ENCODE results near the gene ZBTB17.

DNA sequence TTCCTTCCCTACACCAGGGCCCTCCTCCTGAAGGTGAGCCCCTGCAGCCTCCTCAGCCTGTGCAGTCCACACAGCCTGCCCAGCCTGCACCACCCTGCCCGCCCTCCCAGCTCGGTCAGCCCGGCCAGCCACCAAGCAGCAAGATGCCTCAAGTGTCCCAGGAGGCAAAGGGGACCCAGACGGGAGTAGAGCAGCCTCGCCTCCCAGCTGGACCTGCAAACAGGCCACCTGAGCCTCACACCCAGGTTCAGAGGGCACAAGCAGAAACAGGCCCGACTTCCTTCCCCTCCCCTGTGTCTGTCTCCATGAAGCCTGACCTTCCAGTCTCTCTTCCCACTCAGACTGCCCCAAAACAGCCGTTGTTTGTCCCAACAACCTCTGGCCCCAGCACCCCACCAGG, 38.8 kb downstream of the ZBTB17 start:
- TF ChIP-seq, protein P1, sequence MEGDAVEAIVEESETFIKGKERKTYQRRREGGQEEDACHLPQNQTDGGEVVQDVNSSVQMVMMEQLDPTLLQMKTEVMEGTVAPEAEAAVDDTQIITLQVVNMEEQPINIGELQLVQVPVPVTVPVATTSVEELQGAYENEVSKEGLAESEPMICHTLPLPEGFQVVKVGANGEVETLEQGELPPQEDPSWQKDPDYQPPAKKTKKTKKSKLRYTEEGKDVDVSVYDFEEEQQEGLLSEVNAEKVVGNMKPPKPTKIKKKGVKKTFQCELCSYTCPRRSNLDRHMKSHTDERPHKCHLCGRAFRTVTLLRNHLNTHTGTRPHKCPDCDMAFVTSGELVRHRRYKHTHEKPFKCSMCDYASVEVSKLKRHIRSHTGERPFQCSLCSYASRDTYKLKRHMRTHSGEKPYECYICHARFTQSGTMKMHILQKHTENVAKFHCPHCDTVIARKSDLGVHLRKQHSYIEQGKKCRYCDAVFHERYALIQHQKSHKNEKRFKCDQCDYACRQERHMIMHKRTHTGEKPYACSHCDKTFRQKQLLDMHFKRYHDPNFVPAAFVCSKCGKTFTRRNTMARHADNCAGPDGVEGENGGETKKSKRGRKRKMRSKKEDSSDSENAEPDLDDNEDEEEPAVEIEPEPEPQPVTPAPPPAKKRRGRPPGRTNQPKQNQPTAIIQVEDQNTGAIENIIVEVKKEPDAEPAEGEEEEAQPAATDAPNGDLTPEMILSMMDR (IDR thresholded peaks at IDR 0.05), result no peak
- TF ChIP-seq, protein P2, sequence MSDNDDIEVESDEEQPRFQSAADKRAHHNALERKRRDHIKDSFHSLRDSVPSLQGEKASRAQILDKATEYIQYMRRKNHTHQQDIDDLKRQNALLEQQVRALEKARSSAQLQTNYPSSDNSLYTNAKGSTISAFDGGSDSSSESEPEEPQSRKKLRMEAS (CRISPR knock-in tag; IDR thresholded peaks at IDR 0.05), result no peak
- TF ChIP-seq JUN (CRISPR knock-in tag; IDR thresholded peaks at IDR 0.05), result no peak
- no peak for TF ChIP-seq ZBTB21 (CRISPR knock-in tag; IDR thresholded peaks at IDR 0.05; ENCODE audit: borderline replicate concordance)
- TF ChIP-seq FOXJ3 (CRISPR knock-in tag; IDR thresholded peaks at IDR 0.05; ENCODE audit: borderline replicate concordance), result no peak
- TF ChIP-seq, protein P3, sequence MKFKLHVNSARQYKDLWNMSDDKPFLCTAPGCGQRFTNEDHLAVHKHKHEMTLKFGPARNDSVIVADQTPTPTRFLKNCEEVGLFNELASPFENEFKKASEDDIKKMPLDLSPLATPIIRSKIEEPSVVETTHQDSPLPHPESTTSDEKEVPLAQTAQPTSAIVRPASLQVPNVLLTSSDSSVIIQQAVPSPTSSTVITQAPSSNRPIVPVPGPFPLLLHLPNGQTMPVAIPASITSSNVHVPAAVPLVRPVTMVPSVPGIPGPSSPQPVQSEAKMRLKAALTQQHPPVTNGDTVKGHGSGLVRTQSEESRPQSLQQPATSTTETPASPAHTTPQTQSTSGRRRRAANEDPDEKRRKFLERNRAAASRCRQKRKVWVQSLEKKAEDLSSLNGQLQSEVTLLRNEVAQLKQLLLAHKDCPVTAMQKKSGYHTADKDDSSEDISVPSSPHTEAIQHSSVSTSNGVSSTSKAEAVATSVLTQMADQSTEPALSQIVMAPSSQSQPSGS (CRISPR knock-in tag; IDR thresholded peaks at IDR 0.05; ENCODE audit: borderline replicate concordance, low read depth), result no peak
- no peak for TF ChIP-seq FOXP1 (CRISPR knock-in tag; IDR thresholded peaks at IDR 0.05; ENCODE audit: borderline replicate concordance)
- no peak for TF ChIP-seq TEAD4 (CRISPR knock-in tag; IDR thresholded peaks at IDR 0.05)
- TF ChIP-seq, protein P4, sequence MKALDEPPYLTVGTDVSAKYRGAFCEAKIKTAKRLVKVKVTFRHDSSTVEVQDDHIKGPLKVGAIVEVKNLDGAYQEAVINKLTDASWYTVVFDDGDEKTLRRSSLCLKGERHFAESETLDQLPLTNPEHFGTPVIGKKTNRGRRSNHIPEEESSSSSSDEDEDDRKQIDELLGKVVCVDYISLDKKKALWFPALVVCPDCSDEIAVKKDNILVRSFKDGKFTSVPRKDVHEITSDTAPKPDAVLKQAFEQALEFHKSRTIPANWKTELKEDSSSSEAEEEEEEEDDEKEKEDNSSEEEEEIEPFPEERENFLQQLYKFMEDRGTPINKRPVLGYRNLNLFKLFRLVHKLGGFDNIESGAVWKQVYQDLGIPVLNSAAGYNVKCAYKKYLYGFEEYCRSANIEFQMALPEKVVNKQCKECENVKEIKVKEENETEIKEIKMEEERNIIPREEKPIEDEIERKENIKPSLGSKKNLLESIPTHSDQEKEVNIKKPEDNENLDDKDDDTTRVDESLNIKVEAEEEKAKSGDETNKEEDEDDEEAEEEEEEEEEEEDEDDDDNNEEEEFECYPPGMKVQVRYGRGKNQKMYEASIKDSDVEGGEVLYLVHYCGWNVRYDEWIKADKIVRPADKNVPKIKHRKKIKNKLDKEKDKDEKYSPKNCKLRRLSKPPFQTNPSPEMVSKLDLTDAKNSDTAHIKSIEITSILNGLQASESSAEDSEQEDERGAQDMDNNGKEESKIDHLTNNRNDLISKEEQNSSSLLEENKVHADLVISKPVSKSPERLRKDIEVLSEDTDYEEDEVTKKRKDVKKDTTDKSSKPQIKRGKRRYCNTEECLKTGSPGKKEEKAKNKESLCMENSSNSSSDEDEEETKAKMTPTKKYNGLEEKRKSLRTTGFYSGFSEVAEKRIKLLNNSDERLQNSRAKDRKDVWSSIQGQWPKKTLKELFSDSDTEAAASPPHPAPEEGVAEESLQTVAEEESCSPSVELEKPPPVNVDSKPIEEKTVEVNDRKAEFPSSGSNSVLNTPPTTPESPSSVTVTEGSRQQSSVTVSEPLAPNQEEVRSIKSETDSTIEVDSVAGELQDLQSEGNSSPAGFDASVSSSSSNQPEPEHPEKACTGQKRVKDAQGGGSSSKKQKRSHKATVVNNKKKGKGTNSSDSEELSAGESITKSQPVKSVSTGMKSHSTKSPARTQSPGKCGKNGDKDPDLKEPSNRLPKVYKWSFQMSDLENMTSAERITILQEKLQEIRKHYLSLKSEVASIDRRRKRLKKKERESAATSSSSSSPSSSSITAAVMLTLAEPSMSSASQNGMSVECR (CRISPR knock-in tag; IDR thresholded peaks at IDR 0.05; ENCODE audit: borderline replicate concordance), result no peak
- TF ChIP-seq MXD4 (CRISPR knock-in tag; IDR thresholded peaks at IDR 0.05; ENCODE audit: borderline replicate concordance), result no peak
- TF ChIP-seq, protein P5, sequence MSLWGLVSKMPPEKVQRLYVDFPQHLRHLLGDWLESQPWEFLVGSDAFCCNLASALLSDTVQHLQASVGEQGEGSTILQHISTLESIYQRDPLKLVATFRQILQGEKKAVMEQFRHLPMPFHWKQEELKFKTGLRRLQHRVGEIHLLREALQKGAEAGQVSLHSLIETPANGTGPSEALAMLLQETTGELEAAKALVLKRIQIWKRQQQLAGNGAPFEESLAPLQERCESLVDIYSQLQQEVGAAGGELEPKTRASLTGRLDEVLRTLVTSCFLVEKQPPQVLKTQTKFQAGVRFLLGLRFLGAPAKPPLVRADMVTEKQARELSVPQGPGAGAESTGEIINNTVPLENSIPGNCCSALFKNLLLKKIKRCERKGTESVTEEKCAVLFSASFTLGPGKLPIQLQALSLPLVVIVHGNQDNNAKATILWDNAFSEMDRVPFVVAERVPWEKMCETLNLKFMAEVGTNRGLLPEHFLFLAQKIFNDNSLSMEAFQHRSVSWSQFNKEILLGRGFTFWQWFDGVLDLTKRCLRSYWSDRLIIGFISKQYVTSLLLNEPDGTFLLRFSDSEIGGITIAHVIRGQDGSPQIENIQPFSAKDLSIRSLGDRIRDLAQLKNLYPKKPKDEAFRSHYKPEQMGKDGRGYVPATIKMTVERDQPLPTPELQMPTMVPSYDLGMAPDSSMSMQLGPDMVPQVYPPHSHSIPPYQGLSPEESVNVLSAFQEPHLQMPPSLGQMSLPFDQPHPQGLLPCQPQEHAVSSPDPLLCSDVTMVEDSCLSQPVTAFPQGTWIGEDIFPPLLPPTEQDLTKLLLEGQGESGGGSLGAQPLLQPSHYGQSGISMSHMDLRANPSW (CRISPR knock-in tag; conservative IDR thresholded peaks at IDR 0.05; ENCODE audit: low read depth), result no peak
- TF ChIP-seq, protein P6, sequence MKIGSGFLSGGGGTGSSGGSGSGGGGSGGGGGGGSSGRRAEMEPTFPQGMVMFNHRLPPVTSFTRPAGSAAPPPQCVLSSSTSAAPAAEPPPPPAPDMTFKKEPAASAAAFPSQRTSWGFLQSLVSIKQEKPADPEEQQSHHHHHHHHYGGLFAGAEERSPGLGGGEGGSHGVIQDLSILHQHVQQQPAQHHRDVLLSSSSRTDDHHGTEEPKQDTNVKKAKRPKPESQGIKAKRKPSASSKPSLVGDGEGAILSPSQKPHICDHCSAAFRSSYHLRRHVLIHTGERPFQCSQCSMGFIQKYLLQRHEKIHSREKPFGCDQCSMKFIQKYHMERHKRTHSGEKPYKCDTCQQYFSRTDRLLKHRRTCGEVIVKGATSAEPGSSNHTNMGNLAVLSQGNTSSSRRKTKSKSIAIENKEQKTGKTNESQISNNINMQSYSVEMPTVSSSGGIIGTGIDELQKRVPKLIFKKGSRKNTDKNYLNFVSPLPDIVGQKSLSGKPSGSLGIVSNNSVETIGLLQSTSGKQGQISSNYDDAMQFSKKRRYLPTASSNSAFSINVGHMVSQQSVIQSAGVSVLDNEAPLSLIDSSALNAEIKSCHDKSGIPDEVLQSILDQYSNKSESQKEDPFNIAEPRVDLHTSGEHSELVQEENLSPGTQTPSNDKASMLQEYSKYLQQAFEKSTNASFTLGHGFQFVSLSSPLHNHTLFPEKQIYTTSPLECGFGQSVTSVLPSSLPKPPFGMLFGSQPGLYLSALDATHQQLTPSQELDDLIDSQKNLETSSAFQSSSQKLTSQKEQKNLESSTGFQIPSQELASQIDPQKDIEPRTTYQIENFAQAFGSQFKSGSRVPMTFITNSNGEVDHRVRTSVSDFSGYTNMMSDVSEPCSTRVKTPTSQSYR (CRISPR knock-in tag; IDR thresholded peaks at IDR 0.05), result no peak
- TF ChIP-seq PRRX2 (CRISPR knock-in tag; IDR thresholded peaks at IDR 0.05), result no peak
- TF ChIP-seq NR3C1 (CRISPR knock-in tag; conservative IDR thresholded peaks at IDR 0.05; ENCODE audit: low read depth), result no peak

Data from WTC11 (cell line).